H1 (cell line): ENCODE data around the gene CMTM3. TPM values are rescaled to one million over a fixed set of nuclear protein-coding genes. Genes with fewer than 3 reads are reported as not detected.

Experiments
- CTCF ChIA-PET: fragments of 300-600 bp; sonication (Branson Sonifier 250); formaldehyde crosslinking; loops from one replicate; lab custom pipeline; 2021; ENCODE audit not compliant: partially characterized antibody; lab: Charles Lee
- POLR2A ChIA-PET: fragments of 300-600 bp; sonication (Branson Sonifier 250); formaldehyde crosslinking; loops from one replicate; lab custom pipeline; 2021; ENCODE audit warnings: inconsistent platforms; ENCODE audit not compliant: partially characterized antibody; lab: Charles Lee
- DNase-seq, 2 experiments: peaks; one replicate each; pipeline versions ENCODE4 v3.0.0 to v3.0.0-alpha.2; 2010 to 2022; ENCODE audit warnings: low spot score in 2 of 2, low read depth in 1 of 2, mixed read lengths in 1 of 2
- FAIRE-seq: peaks from 2 replicates; lab custom pipeline; 2011; peaks lifted over from hg19 to GRCh38; lab: Jason Lieb, UNC
- H2AFZ ChIP-seq: 2 replicates; pipeline ENCODE4 v1.8.1; 2012; ENCODE audit warnings: low read length, inconsistent platforms
- H2AK5ac ChIP-seq: 2 replicates; pipeline ENCODE4 v1.6.1; 2013; ENCODE audit warnings: low read depth, low read length
- H2BK120ac ChIP-seq: replicated peaks from 2 replicates; pipeline ENCODE3; 2013; ENCODE audit warnings: low read depth, low read length, inconsistent platforms
- H2BK12ac ChIP-seq: 2 replicates; pipeline ENCODE4 v1.6.1; 2013; ENCODE audit warnings: low read depth, low read length
- H2BK15ac ChIP-seq: 2 replicates; pipeline ENCODE4 v1.6.1; 2013; ENCODE audit warnings: low read length
- H2BK20ac ChIP-seq: 2 replicates; pipeline ENCODE4 v1.6.1; 2013; ENCODE audit warnings: low read length
- H2BK5ac ChIP-seq: 2 replicates; pipeline ENCODE4 v1.6.1; 2013; ENCODE audit warnings: low read depth, low read length
- H3K14ac ChIP-seq: 2 replicates; pipeline ENCODE4 v1.6.1; 2013; ENCODE audit warnings: inconsistent platforms; ENCODE audit not compliant: insufficient read length
- H3K18ac ChIP-seq: 2 replicates; pipeline ENCODE4 v1.6.1; 2013; ENCODE audit warnings: low read length; ENCODE audit errors: extremely low read depth
- H3K23ac ChIP-seq: 2 replicates; pipeline ENCODE4 v1.6.1; 2013; ENCODE audit warnings: inconsistent platforms; ENCODE audit not compliant: insufficient read length
- H3K23me2 ChIP-seq: 2 replicates; pipeline ENCODE4 v1.6.1; 2013; ENCODE audit warnings: low read depth, low read length
- H3K27ac ChIP-seq: 2 replicates; pipeline ENCODE4 v1.6.1; 2011; ENCODE audit warnings: low read depth, low read length, inconsistent platforms
- H3K27me3 ChIP-seq, 4 experiments: replicated peaks in 1 of 4; 1 replicate in 1 of 4; 2 replicates in 3 of 4; pipeline versions ENCODE4 v1.6.1 to v1.8.1; 2011 to 2013; ENCODE audit warnings: low read length in 3 of 4, mild to moderate bottlenecking in 3 of 4, inconsistent platforms in 2 of 4, mixed read lengths in 2 of 4, moderate library complexity in 1 of 4; ENCODE audit not compliant: control insufficient read depth in 3 of 4, insufficient read depth in 3 of 4; ENCODE audit errors: extremely low read depth in 1 of 4
- H3K36me3 ChIP-seq, 4 experiments: 2 replicates each; pipeline versions ENCODE4 v1.6.1 to v1.8.1; 2011 to 2013; ENCODE audit warnings: mild to moderate bottlenecking in 4 of 4, low read length in 3 of 4, moderate library complexity in 2 of 4, control low read depth in 1 of 4, inconsistent platforms in 1 of 4; ENCODE audit not compliant: insufficient read depth in 4 of 4, control insufficient read depth in 2 of 4
- H3K4ac ChIP-seq: replicated peaks from 2 replicates; pipeline ENCODE3; 2013; ENCODE audit warnings: low read length, low read depth, mixed read lengths, inconsistent platforms; ENCODE audit not compliant: insufficient read length
- H3K4me1 ChIP-seq, 4 experiments: replicated peaks in 1 of 4; 1 replicate in 1 of 4; 2 replicates in 3 of 4; pipeline versions ENCODE4 v1.6.1 to v1.8.1; 2011 to 2013; ENCODE audit warnings: low read length in 3 of 4, inconsistent platforms in 2 of 4, mixed read lengths in 1 of 4; ENCODE audit not compliant: insufficient read depth in 4 of 4, control insufficient read depth in 3 of 4
- H3K4me2 ChIP-seq, 2 experiments: 2 replicates each; pipeline versions ENCODE4 v1.6.1 to v1.8.1; 2011 to 2013; ENCODE audit warnings: low read depth in 2 of 2, low read length in 2 of 2, control low read depth in 1 of 2, inconsistent platforms in 1 of 2, mild to moderate bottlenecking in 1 of 2; ENCODE audit not compliant: insufficient read depth in 1 of 2
- H3K4me3 ChIP-seq, 4 experiments: fragments of 200-600, 300-600 bp in 1 of 4; sonication (generic), shearing (Covaris generic), sonication (Bioruptor Twin) in 1 of 4; 2 replicates each; pipeline versions ENCODE4 v1.5.1 to v1.8.1; 2011 to 2016; ENCODE audit warnings: low read length in 4 of 4, low read depth in 3 of 4, control low read depth in 2 of 4, inconsistent platforms in 2 of 4, mild to moderate bottlenecking in 2 of 4, mixed read lengths in 1 of 4, moderate library complexity in 1 of 4; ENCODE audit not compliant: insufficient read depth in 2 of 4; ENCODE audit errors: extremely low read depth in 1 of 4
- H3K56ac ChIP-seq: replicated peaks from 2 replicates; pipeline ENCODE3; 2013; ENCODE audit warnings: low read depth, mild to moderate bottlenecking, mixed read lengths, low read length, inconsistent platforms; ENCODE audit not compliant: insufficient read length
- H3K79me1 ChIP-seq: 2 replicates; pipeline ENCODE4 v1.6.1; 2013; ENCODE audit warnings: low read depth, low read length, control low read depth
- H3K79me2 ChIP-seq, 2 experiments: 2 replicates each; pipeline versions ENCODE4 v1.6.1 to v1.8.1; 2012 to 2013; ENCODE audit warnings: low read length in 2 of 2, mild to moderate bottlenecking in 2 of 2, inconsistent platforms in 1 of 2; ENCODE audit not compliant: insufficient read depth in 2 of 2, control insufficient read depth in 1 of 2
- H3K9ac ChIP-seq, 4 experiments: replicated peaks in 1 of 4; 1 replicate in 1 of 4; 2 replicates in 3 of 4; pipeline versions ENCODE4 v1.6.1 to v1.8.1; 2011 to 2013; ENCODE audit warnings: low read depth in 3 of 4, low read length in 3 of 4, control low read depth in 2 of 4, mild to moderate bottlenecking in 2 of 4, moderate library complexity in 2 of 4, inconsistent platforms in 1 of 4; ENCODE audit errors: extremely low read depth in 1 of 4
- H3K9me3 ChIP-seq, 2 experiments: 2 replicates each; pipeline versions ENCODE4 v1.6.1 to v1.8.1; 2012 to 2013; ENCODE audit warnings: mild to moderate bottlenecking in 2 of 2, moderate library complexity in 2 of 2, control low read depth in 1 of 2, inconsistent platforms in 1 of 2, low read depth in 1 of 2, low read length in 1 of 2, mixed read lengths in 1 of 2; ENCODE audit not compliant: insufficient read depth in 2 of 2
- H4K20me1 ChIP-seq, 2 experiments: replicated peaks in 1 of 2; 2 replicates each; pipeline versions ENCODE3 to v1.8.1; 2011 to 2013; ENCODE audit warnings: inconsistent platforms in 2 of 2, low read length in 2 of 2, mild to moderate bottlenecking in 1 of 2; ENCODE audit not compliant: insufficient read depth in 2 of 2, control insufficient read depth in 1 of 2
- H4K5ac ChIP-seq: 2 replicates; pipeline ENCODE4 v1.6.1; 2013; ENCODE audit warnings: low read length, low read depth, mixed read lengths, inconsistent platforms; ENCODE audit not compliant: insufficient read length
- H4K8ac ChIP-seq: 2 replicates; pipeline ENCODE4 v1.8.0; 2013; ENCODE audit warnings: mild to moderate bottlenecking, moderate library complexity, low read length, inconsistent platforms; ENCODE audit not compliant: insufficient read depth; ENCODE audit errors: extremely low read depth
- H4K91ac ChIP-seq: replicated peaks from 2 replicates; pipeline ENCODE3; 2013; ENCODE audit warnings: low read length, mixed read lengths, inconsistent platforms; ENCODE audit not compliant: insufficient read length
- BCL11A ChIP-seq, 2 experiments: IDR thresholded peaks; one replicate each; pipeline ENCODE4 v1.6.1; 2011; ENCODE audit warnings: low read depth in 2 of 2, low read length in 2 of 2, mild to moderate bottlenecking in 2 of 2
- HDAC2 ChIP-seq, 2 experiments: fragments of 300-600 bp in 1 of 2; sonication (generic) in 1 of 2; IDR thresholded peaks; 2 replicates each; pipeline ENCODE4 v1.6.1; 2011 to 2012; ENCODE audit warnings: low read depth in 2 of 2, low read length in 2 of 2, mild to moderate bottlenecking in 2 of 2, moderate library complexity in 2 of 2, borderline replicate concordance in 1 of 2, inconsistent platforms in 1 of 2
- KDM1A ChIP-seq: fragments of 200-600, 300-600 bp; sonication (generic); IDR thresholded peaks from 2 replicates; pipeline ENCODE4 v1.7.1; 2016; ENCODE audit warnings: mild to moderate bottlenecking, low read length, borderline replicate concordance
- WGBS, 2 experiments: shearing (Covaris generic) in 1 of 2; methylation state at CpG; one replicate each; pipeline versions ENCODE4 v1.1.6 to v1.1.7; 2013 to 2015; ENCODE audit warnings: low lambda C conversion rate in 2 of 2, mixed read lengths in 2 of 2, inconsistent platforms in 1 of 2, low coverage in 1 of 2, missing lambda C conversion rate in 1 of 2; ENCODE audit not compliant: insufficient replicate concordance in 2 of 2, insufficient coverage in 1 of 2, insufficient read length in 1 of 2; ENCODE audit errors: extremely low coverage in 1 of 2, missing lambda C conversion rate in 1 of 2; 5-methylcytosine and 5-hydroxymethylcytosine counted together
- polyA plus RNA-seq, 7 experiments: library from polyadenylated mRNA; depleted of rRNA in 3 of 7; stranded (reverse) in 5 of 7; unstranded in 2 of 7; fragments of >200 nt in 5 of 7; fragments of 200-250 nt in 2 of 7; gene quantifications; 1 replicate in 5 of 7; 2 replicates in 1 of 7; 4 replicates in 1 of 7; pipeline versions ENCODE4 v1.2.1 to v1.2.3, GENCODE V29; 2011 to 2013; ENCODE audit warnings: missing spikeins in 2 of 7, mixed read lengths in 2 of 7
- total RNA-seq: library from RNA; stranded (reverse); fragmentation: NEBNext Ultra II Directional; extraction: Animal tissue kit (Norgen Biotek cat#: 25700); gene quantifications from 2 replicates; pipeline ENCODE4 v1.2.1, GENCODE V29; 2021

The CMTM3 gene
- total and polyA plus RNA-seq, 2 of the 8 experiments (the other 6 are each of a cell fraction or from before 2014, with no cell fraction given), result 24.7 to 24.8 TPM

DNA sequence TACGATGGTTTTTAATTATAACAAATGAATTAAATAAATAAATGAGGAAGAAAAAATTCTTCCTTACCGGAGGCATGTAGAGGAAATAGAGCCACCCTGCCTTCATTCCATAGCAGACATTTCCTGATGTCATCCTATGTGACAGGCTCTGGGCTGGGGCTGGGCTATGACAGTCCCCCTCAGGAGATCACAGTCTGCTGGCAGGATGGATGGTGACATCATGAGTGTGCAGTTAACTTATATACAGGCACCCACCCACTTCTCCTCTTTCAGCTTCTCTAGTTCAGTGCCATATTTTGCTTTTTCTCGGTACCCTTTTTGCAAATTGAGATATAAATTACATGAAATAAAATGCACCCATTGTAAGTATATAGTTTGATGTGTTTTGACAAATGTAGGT lies 6.4 kb upstream of the CMTM3 start:
- Histone ChIP-seq H2BK15ac (no peak overlapping the region), H4K20me1 (no peaks in the 10 kb centered on the region), H2BK120ac (no peak overlapping the region), H3K23me2 (peaks cover 2% of the 10 kb centered on the region; the same call in 1 of the 2 replicates), H3K27ac (no peak overlapping the region), H3K23ac (no peak overlapping the region), H3K36me3 (no peaks in the 10 kb centered on the region), H4K91ac (no peak overlapping the region), H3K4ac (no peak overlapping the region), H3K27me3 (no peaks in the 10 kb centered on the region), H4K5ac (no peak overlapping the region), H2BK20ac (no peak overlapping the region), H3K4me3 (no peak overlapping the region), H3K79me1 (no peaks in the 10 kb centered on the region), H3K14ac (no peak overlapping the region), H3K9ac (no peak overlapping the region), H2AK5ac (no peak overlapping the region), H2BK5ac (no peak overlapping the region), H3K9me3 (no peaks in the 10 kb centered on the region), H3K18ac (no peak overlapping the region), H2AFZ (no peak overlapping the region), H2BK12ac (no peak overlapping the region), H4K8ac (no peak overlapping the region), H3K56ac (no peak overlapping the region), H3K4me1 (no peaks in the 10 kb centered on the region), H3K79me2 (no peaks in the 10 kb centered on the region), H3K4me2 (no peak overlapping the region)
- FAIRE-seq (no peak), DNase-seq (no peak)
- ChIA-PET POLR2A (interaction anchor here (1.2 kb wide), 1 partner anchor 10 kb away, joined by 4 read pairs; no protein-coding TSS in a partner anchor), CTCF (interaction anchor here (1.3 to 2.2 kb wide), 3 partner anchors 9 to 191 kb away, joined by 4 to 12 read pairs (median 4); no protein-coding TSS in a partner anchor)
- WGBS, 2 experiments, result 85% methylated on average over 3 of the region's 3 CpGs; no CpG with 5 or more reads in 1 of the 2 experiments
- no peak for TF ChIP-seq BCL11A (IDR thresholded peaks at IDR 0.05; ENCODE audit: low read depth in 2 of 2, low read length in 2 of 2)
- TF ChIP-seq KDM1A, result no peak
- no peak for TF ChIP-seq HDAC2 (IDR thresholded peaks at IDR 0.05; ENCODE audit: borderline replicate concordance in 1 of 2, low read depth in 2 of 2, low read length in 2 of 2)
